Activated naive CD8-positive, alpha-beta T cell treated with anti-CD3 and anti-CD28 coated beads, Interleukin-2, amount 50 U/mL, for 16 hours (primary cell): Measurements from ENCODE around the gene TIMM50.
A peak's percentile ranks its signal among the peaks of the same experiment; 100 is the strongest.

Source experiments
- DNase-seq: peaks from one replicate; pipeline ENCODE4 v3.0.0-alpha.2; 2020; ENCODE audit warnings: low read depth, low spot score

Gene TIMM50

DNA sequence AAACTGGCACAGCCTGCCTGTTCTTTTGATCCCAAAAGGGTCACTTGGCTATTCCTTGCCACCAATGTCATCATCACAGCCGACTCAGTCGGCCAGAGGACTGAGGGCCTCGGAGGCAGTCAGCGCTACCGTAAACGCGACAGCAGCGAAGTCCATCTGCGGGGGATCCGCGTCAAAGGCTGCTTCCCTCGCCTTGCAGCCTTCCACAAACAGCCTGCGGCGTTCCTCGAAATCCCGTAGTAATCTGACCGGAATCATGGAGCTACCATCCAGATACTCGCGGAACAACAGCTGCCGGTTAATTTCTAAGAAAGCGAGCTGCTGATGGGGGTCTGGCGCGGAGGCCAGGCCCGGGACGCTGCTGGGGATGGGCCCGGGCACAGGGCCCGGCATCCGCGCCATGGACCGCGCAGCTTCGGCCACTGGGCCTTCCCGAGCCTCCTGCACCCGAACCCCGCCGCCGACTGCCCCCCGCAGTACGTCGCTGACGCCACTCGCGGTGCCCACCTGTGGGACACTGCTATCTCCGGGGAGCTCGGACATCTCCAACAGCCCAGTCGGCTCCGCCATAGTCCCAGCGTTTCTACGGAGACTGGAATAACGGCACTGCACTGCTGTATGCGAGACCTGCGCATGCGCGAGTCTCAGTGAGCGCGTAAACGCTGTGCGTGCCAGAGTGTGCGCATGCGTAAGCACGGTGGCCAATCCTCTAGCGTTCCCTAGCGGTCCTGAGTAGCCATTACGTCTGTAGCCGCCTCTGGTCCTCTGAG is 51.8 kb downstream of the TIMM50 start, which contains the start of gene EID2B:
Gene EID2B, minus strand, starts transcription at position 620 of the 770 bp plus-strand sequence. Its CDS starts 50 bp downstream, at position 570.
- peak; percentile 85 for DNase-seq

DNA sequence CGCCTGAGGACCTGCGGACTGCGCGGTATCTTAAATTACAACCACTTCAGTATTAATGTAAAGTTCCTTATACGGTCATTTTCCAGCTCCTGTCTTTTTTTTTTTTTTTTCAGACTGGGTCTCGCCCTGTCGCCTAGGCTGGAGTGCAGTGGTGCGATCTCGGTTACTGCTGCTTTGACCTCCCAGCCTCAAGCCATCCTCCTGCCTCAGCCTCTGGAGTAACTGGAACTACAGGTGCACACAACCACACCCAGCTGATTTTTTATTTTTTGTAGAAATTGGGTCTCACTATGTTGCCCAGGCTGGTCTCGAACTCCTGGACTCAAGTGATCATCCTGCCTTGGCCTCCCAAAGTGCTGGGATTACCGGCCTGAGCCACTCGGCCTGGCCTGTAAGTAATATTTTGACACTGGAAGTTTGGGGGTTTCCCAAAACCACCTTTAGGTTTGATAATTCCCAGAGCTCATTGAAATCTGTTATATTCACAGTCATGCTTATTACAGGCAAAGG is 52.4 kb downstream of the TIMM50 start:
- DNase-seq = no peak

DNA sequence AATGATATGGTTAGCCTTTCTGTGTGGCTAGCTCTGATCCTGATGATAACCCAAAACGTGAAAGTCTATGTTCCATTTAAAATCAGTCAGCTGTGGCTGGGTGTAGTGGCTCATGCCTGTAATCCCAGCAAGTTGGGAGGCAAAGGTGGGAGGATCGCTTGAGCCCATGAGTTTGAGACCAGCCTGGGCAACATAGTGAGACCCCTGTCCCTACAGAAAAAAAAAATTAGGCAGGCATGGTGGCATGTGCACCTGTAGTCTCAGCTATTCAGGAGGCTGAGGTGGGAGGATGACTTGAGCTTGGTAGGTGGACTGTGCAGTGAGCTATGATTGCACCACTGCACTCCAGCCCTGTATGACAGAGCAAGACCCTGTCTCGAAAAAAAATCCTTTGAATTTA is 53.2 kb downstream of the TIMM50 start:
- DNase-seq = no peak

DNA sequence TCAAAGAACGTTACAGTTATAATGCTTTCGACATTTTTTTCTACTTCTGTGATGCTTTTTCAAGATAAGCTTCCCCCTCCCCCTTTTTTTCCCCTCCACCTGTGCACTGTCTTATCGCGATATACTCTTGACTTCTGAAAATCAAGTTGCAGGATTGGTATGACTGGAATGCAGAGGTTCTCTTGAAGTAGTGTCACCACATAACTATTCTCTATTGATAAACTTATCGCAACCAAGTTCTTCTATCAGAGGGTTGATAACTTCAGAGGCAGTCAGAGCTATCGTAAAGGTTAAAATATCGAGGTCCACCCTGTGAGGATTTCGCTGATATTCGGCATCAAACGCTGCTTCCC is 58.5 kb downstream of the TIMM50 start:
- DNase-seq = no peak

DNA sequence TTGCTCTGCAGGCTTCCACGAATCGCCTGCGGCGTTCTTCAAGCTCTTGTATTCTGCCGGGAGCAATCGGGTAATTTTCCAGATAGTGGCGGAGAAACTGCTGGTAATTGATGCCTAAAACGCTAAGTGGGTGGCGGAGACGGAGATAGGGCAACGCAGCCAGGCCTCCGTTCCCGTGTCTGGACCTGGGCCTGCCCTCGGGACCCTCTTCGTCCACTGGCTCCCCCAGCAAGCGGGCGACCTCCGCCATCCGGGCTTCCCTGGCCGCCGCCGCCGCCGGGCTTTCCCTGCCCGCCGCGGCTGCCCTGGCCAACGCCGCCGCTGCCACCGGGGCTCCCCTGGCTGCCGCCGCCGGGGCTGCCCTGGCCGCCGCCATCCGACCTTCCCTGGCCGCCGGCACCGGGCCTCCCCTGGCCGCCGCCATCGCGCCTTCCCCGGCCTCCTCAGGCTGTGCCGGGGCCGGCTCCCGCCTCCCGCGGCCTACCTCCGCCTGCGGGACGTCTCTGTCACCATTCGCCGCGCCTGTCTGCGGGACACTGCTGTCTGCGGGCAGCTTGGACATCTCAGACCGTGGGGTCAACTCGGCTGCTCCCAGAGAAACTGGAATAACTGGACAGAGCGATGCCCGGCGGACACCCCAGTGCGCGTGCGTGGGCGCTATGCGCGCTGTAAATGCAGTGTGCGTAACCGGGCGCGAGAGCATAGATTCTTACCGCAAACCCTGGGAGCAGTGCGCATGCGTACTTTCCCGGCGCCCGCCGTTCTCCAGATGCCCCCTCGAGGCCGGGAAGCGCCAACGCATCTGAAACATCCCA is 59.1 kb downstream of the TIMM50 start, which contains the start of gene EID2:
Gene EID2, minus strand, starts transcription at position 644 of the 815 bp plus-strand sequence. Its CDS starts 82 bp downstream, at position 562.
- peak; percentile 83 for DNase-seq

DNA sequence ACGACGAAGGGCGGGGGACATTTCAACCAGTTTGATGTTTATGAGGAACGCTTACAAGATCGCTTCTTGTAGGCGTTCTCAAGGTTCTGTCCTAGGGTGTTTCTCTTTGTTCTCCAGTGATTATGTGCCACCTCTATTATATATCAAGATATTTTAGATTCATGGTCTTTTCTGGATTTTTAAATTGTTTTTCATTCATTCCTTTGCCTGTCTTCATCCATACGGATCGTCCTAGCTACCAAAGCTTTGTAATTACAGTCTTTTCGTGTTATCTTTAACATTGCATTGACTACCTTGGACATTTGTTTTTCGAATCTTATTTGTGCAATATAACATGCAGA is 59.7 kb downstream of the TIMM50 start:
- DNase-seq = no peak
